Measurements from ENCODE around the gene HOXB9.
A peak's percentile ranks its signal among the peaks of the same experiment; 100 is the strongest.

The HOXB9 gene

DNA sequence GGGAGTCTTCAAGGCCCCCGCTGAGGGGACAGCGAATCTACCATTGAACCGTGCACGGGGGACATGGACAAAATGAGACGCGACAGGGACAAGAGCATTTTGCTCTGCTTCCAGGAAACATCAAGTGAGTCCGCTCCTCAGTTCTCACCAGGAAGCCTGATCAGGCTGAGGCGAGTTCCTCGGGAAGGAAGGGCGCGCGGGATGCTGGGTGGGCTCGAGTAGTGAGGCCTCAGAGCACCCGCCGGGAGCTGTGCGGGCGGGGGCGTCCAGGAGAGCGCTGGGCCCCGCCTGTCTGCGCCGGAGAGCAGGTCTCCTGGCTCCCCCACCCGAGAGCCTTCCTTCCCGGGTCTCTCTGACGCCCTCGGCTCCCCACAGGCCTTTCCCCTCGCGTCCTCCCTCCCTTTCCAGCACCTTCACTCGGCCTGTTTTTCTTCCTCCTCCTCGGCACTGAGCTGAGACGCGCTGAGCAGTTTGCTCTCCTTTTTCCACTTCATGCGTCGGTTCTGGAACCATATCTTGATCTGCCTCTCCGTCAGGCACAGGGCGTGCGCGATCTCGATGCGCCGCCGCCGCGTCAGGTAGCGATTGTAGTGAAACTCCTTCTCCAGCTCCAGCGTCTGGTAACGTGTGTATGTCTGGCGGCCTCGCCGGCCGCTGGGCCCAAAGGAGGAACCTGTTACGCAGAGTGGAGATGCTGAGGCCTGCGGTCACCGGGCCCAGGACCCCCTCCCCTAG is 30.0 kb downstream of the HOXB9 start:
- DNase-seq (ENCODE audit: low spot score) = peak; percentile 48

DNA sequence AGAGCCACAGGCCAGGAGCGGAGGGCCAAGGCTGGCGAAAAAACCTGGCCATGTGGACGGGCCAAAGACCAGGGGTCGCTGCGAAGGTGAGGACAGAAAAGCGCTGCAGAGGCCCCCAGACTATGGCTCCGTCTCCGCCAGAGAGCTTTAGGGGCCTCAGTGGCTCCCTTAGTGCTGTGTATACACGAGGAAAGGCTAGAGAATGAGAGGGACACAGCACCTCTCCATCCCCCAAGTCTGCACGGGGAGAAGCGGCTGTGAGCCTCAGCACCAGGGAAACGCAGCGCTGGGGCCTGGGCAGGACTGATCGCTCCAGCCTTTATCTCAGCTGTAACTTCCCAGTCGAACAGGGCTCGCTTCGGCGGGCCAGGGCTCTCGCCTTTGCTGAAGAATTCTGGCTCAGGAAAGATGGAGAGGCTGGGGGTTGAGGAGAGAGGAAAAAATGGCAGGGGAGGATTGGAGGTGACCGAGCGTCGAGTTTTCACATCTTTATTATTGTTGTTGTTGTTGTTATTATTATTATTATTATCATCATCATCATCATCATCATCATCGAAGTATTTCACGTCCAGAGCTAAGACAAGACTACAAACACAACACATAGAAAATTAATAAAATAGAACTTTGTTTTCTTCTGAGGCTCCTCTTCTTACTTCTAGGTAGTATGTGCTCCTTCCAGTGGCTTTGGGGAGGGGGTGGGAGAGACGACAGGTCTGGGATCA is 30.7 kb downstream of the HOXB9 start:
- DNase-seq (ENCODE audit: low spot score) = no peak

DNA sequence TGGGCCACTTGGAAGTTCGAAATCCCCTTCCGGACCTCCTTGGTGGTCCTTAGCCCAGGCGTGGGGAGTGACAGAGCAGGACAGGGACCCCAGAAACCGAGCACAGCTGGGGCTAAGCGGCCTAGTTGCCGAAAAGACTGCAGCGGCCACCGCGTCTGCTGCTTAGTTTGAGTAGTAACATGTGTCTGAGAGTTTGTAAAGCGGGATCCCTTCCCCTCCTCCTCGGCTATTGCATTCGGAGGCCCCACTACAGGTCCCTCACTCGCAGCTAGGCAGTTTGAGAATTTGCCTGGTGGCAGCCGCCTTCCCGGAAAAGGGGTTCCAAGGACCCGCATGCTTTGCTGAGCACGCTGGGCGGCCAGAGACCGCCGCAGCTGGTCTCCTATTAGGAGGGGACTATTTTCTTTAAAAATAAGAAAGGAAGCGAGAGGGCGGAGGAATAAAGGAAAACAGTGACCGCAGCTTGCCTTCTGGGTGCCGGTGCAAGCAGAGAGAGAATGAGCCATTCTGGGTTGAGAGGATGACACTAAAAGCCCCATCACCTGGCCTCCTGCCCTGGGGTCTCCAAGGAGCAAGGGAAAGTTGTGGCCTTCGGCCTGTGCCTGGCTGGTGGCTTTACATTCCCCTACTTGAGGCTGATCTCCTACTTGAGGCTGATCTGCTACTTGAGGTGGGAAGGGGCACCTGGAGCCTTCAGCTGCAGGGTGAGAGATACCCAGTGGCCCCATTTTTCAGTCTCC is 31.4 kb downstream of the HOXB9 start:
- DNase-seq (ENCODE audit: low spot score) = no peak

DNA sequence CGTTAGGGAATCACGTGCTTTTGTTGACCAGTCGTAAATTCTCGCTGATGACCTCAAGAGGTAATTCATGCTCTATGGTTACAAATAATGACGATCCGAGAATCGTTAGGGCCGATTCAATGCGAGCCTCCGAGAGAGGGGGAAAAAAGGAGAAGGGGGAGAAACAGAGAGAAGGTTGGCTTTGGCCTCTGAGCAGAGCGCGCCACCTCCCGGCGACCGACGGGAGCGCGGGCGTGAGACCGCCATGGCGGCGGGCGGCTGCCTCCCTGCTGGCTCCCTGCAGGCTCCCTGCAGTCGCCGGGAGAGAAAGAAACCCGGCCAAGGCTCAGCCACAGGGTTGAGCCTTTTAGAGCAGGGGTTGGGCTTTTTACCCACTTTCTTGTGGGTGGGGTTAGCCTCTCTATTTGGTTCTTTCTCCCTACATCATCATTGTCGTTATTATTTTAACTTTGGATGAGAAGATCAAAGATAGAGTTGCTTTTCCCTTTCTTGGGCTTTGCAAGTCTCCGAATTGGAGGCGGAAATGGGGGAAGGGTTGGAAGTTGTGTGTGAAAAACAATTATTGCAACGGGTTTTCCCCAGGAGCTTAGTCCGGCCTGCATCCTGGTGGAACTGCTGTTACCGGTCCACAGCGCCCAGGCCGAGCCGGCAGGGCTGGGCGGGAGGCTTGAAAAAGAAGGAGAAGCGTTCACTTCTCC is 32.2 kb downstream of the HOXB9 start:
- DNase-seq (ENCODE audit: low spot score) = peak; percentile 91

DNA sequence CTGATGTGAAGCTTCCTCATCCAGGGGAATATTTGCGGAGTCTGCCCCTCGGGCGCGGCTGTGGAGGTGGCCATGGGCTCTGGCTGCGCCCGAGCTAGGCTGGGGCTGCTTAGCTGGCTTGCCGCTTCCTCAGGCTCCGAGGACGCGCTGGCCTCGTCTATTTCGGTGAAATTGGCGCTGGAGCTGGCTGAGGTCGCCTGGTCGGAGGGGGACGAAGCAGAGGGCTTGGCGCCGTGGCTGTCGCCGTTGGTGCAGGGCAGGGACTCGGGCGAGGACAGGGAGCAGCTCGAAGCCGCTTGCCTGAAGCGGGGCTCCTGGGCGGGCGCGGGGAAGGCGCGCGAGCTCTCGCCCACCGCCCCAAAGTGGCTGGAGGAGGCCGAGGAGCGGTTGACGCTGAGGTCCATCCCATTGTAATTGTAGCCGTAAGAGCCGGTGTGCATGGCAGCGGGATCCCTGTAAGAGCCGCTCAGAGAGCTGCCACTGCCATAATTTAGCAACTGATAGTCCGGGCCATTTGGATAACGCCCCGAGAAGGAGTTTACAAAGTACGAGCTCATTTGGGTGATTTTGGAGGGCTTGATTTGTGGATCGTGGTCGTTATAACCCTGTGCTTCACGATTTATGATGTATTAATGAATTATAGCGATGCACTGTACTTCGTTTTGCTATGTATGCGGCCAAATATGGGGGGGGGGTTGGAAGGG is 32.9 kb downstream of the HOXB9 start, which contains the start of gene HOXB5:
HOXB5 (minus strand) TSS at position 654 of the 704 bp plus-strand sequence; CDS start at position 557, 97 bp downstream.
- peak; percentile 45 for DNase-seq (ENCODE audit: low spot score)

DNA sequence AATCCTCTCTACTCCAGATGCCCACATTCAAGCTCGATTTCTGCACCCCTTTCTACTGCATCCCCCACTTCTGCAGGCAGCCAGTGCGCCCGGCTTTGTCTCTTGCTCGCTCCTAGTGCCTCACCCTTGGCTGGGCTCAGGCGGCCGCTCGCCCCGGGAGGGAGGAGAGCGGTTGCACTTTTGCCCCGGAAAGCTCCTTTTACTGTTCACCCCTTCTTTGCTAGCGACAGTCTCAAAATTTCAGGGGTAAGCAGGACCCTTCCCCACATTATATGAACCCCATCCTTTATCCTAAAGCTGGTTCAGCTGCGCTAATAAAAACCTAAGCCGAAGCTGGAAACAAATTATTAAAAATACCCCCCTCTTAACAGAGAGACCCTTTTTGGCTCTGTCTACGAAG is 33.6 kb downstream of the HOXB9 start:
- no peak for DNase-seq (ENCODE audit: low spot score)

DNA sequence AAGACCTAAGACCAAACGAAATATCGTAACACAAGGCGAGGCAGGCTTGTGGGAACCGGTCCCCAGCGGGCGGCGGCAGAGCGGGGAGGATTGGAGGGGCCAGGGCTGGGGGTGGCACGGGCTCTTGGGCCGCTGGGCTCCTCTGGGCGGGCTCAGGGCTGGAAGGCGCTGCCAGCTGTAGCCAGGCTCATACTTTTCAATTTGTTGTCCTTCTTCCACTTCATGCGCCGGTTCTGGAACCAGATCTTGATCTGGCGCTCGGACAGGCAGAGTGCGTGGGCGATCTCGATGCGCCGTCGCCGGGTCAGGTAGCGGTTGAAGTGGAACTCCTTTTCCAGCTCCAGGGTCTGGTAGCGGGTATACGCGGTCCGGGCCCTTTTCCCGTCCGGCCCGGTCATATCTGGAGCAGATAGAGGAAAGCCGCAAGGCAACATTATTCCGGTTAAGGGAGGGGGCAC is 34.1 kb downstream of the HOXB9 start:
- no peak for DNase-seq (ENCODE audit: low spot score)

DNA sequence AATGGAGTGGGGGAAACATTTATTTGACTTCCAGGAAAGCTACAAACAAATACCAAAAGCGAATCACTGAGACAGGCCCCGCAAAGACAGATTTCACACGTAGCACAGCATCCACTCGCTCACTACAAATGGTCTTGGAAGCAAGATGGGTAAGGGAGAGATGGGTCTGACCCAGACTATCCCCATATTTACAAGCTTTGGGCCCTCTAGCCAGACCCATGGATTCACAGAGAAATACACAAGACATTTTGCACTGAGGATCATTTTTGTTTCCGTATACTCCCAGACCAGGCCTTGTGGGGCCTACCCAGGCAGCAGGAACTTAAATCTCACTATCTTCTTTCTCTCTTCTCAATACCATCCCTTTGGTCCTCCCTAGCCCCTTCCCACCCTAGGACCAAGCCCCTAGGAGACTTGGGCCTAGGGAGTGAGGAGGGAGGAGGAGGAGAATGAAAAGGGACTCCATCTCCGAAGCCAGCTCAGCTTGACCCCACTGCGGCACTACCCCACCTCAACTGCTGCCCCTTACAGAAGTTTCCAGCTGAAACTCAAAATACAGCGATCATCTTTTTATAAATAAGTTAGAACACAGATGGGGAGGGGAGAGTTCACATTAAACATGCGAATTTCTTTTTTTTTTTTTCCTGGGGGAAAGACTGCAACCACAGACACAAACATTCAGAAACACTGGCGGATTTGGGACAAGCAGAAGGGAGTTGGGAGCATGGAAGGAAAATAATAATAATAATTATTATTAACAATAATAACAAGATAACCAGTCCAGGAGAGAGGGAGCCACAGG is 34.7 kb downstream of the HOXB9 start:
- DNase-seq (ENCODE audit: low spot score) = no peak

DNA sequence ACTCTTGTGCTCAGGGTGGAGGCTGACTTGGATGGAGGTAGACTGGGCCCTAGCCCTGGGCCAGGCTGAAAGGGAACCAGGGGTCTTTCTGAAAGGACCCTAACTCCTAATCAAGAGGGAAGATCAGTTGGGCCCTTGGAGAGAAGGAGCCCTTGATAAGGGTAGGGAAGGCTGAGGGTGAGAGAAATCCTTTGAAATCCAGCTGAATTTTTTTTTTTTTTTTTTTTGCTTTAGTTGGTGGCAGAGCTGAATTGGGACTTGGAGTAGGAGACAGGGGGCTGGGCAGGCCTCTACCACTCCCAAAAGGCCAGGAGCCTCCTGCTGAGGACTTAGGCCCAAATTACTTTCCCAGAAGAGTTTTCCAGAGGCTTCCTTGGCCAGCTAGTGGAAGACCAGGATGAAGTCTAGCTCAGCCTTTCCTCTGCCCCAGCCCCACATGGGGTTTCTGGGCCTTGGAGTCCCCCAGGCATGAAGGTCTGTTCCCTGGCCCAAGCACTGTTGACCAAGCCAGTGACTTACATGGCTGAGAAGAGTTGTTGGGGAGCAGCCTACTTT is 35.5 kb downstream of the HOXB9 start:
- no peak for DNase-seq (ENCODE audit: low spot score)

DNA sequence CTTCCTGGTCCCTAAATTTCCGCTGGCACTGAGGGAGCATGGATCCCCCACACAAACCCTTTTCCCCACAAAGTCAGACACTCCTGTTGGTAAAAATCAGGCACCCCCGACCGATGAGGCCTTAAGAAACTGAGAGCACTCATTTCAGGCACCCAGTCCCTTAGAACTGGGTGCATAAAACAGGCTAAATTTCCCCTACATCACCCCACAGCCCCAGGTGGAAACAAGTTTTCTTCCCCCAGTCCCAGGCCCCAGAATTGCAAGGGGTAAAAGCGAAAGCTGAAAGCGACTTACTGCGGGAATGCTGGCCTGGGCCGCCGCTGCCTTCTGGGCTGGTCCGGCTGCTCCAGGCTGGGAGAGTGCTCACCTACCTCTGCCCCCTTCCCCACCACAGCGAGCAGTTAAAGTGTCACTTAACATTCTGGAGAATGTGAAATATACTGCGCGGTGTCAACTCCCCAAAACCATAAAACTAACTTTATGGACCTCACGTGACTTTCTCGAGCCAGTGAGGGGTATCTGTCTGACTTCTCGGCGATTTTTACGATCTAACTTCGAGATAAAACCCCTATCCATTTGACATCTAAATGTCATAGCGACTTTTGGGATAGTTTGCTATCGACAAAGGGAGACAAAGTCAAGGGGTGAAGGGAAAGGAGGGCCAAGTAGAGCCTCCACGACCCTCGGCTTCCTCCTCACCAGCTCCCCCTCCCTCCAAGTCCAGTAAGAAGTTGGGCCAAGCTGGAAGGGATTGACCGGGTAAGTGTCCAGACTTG is 36.1 kb downstream of the HOXB9 start, which contains the start of gene HOXB3:
HOXB3 (minus strand) TSS at position 411 of the 776 bp plus-strand sequence. CDS start 37,767 bp downstream, outside the sequence.
- no peak for DNase-seq (ENCODE audit: low spot score)

DNA sequence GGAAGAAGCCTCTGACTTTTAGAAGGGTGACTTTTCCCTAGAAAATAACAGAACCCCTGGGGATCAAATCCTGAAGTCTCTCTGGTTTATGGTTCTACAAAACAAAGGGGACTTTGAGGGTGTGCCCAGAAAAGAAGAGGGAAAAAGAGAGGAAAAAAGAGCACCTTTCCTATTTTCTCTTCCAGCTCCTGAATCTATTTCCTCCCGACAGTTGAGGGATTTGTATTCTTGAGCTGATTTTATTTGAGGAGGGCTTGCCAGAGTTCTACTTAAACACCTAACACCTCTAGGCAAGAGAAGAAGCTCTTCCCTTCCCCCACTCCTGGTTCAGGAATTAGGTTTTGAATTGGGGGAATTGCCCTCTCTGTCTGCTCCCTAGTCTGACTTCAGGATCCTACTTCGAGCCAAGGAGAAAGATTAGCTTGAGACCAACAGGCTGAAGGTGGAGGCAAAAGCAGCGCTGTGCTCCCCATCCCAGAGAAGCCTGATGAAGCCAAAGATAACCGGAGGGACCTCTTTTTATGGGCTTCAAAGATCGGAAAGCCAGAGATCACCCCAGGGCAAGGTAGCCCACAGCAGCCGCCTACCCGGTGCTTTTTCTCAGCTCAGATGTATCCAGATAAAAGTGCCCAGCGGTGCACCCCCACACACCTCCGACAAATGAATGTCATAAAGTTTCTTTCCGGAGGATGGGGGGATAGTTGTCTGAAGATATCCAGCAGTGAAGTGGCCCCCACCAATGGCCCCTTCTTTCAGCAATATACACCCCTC is 36.9 kb downstream of the HOXB9 start:
- no peak for DNase-seq (ENCODE audit: low spot score)

DNA sequence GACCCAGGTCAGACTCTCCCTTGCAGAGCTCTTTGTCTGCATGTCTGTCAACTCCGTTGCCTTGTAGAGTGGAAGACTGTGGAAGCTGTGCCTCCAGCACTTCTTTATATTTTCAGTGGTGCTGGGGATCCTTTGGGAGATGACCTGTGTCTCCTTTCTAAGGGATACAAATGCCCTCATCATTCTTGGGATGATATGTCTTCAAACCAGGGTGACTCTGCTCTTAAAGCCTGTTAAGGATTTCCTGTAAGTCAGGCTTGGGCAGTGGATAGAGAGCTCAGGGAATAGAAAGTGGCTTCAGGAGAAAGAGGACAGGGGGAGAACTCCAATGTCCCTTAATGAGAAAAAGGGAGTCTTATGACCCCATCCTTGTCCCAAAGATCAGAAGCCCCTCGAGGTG is 37.6 kb downstream of the HOXB9 start:
- DNase-seq (ENCODE audit: low spot score) = no peak

DNA sequence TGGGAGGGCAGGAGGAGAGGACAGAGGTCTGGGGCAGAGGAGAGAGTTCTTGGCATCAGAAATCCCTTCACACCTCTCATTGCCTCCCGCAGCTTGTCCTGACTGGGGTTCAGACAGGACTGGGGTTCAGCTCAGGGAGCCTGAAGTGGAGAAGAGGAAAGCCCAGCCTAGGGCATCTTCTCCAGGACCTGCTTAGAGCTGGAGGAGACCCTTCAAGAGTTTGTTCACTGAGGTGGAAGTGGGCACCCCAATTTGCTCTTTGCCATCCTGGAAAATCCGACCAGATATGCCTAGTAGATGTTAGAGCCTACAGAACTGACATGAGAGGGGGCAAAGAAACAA is 38.1 kb downstream of the HOXB9 start:
- DNase-seq (ENCODE audit: low spot score) = no peak

DNA sequence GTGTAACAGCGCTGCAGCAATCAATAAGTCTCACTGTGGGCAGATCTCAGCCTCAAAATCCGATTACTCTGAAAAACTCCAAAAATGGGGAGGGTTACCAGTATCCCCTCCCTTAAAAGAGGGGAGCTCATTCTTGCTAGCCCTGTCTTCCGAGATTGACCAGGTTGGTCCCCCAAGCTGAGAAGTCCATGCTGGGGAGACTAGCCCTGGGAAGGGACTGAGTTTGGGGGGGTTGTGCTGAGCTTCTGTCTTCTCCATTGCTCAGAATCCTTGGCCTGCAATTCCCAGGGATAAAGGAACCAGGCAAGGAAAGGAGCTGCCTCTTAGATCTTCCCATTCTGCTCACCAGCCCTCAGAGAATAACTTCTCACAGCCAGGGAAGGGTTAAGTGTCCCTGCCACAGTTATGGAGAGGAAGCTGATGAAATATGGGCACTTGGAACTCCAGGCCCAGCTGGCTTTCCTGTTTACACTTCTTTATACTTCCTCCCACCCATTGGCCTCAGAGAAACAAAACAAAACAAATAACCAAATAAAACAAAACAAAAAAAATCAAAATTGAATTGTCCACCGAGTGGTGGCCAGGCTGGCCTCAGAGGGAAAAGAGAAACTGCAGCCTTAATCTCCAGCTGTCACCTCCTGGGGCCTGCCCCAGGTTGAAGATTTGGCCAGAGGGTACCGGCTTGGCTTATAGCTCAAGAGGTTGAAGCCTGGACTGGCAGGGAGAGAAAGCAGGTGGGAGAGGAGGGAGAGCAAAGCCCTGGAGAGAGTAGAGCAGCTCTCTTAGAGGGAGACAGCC is 38.7 kb downstream of the HOXB9 start:
- DNase-seq (ENCODE audit: low spot score) = no peak

DNA sequence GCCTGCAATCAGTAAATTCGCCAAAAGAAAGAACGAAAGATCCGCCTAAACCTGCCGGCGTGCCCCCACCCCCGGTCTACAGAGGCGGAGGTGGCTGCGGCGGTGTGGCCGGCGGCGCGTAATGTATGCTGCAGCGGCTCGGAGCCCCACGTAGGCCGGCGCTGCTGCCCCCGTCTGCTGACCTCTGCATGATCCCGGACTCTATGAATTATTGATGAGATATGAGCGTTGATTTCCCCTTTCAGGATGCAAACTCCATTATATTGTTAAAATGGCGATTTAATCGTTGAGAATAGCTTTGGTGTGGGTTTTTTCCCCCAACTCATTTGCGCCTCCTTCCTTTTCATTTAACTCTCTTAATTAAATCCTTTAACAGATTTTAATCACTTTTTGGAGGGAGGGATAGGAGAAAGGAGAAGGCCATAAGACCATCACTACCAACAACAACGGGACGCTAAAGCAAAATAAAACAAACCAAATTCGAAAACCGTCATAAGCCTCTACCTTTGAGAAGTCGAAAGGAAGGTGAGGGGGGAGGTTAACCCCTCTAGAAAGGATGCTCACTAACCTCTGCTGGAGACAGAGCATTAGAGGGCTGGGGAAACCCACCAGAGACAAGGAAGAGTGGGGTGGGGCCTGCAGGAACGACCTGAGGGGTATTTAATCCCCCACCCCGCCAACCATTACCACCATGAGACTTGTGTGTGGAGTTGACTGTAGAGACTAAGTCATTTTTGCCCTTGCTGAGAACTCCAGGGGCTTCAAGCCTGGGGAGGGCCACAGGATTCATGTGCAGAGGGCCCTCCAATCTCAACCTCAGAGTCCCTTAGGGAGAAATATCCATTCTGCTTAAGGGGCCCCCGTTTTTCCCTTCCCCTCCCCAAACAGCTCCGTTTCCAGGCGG is 39.6 kb downstream of the HOXB9 start:
- peak; percentile 74 for DNase-seq (ENCODE audit: low spot score)

DNA sequence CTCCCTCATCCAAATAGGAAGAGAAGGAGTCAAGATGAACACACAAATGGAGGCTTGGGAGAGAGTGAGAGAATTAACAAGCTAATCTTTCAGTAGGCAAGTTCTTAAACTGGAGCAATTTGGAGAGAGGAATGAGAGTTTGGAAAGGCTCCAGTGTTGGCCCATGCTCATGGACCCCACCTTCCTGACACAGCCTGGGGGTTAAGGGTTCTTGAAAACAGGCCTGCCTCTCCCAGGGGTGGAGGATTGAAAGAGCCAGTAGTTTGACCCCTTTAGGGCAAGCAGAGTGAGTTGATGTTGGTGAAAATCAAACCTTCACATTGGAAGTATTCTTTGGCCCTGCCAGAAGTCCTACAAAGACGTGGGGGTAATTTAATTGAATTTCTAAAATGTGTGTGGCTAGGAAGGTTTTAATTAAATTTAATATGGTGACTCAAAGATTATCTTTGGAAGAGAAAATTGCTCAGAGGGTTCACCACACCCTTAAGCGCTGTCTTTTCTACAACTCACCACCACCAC is 41.9 kb downstream of the HOXB9 start:
- no peak for DNase-seq (ENCODE audit: low spot score)
